GM18873 (cell line): ENCODE results near the gene ZNF613.
"Not testable (repeated sequence)": the region's sequence is repeated elsewhere in the genome, so short reads cannot be mapped to it uniquely, and the experiment has no call there.

Experiments
- ATAC-seq: cut with Tn5 transposase; IDR thresholded peaks from one replicate; pipeline ENCODE4 v1.9.1; 2021; ENCODE audit warnings: mild to moderate bottlenecking, moderate library complexity, moderate number of reproducible peaks; ENCODE audit not compliant: unreplicated experiment, low FRiP score

The ZNF613 gene

GRCh38 chr19:51931921-51932320, 4.6 kb downstream of the ZNF613 start:
- no peak for ATAC-seq

- no peak for ATAC-seq
Observed at GRCh38 chr19:51938936-51939335, 11.7 kb downstream of the ZNF613 start.

- no peak for ATAC-seq
Observed at GRCh38 chr19:51944798-51945552, 17.7 kb downstream of the ZNF613 start.

GRCh38 chr19:51946602-51947001, 19.3 kb downstream of the ZNF613 start:
- no peak for ATAC-seq

- no peak for ATAC-seq
Observed at GRCh38 chr19:51948975-51949374, 21.7 kb downstream of the ZNF613 start.

- not testable (repeated sequence) for ATAC-seq
Observed at GRCh38 chr19:51957846-51958245, 30.6 kb downstream of the ZNF613 start.

GRCh38 chr19:51959791-51960190, 32.5 kb downstream of the ZNF613 start:
- ATAC-seq = no peak

GRCh38 chr19:51960621-51961233, 33.5 kb downstream of the ZNF613 start:
- ATAC-seq = not testable (repeated sequence)

- ATAC-seq = no peak
Observed at GRCh38 chr19:51965583-51965982, 38.3 kb downstream of the ZNF613 start.

- ATAC-seq = no peak
Observed at GRCh38 chr19:51970718-51971117, 43.4 kb downstream of the ZNF613 start.

- no peak for ATAC-seq
Observed at GRCh38 chr19:51971624-51972023, 44.4 kb downstream of the ZNF613 start.

GRCh38 chr19:51975787-51976186, 48.5 kb downstream of the ZNF613 start:
- ATAC-seq = not testable (repeated sequence)

GRCh38 chr19:51976852-51977251, 49.6 kb downstream of the ZNF613 start:
- no peak for ATAC-seq

- ATAC-seq = no peak
Observed at GRCh38 chr19:51977346-51977745, 50.1 kb downstream of the ZNF613 start.

GRCh38 chr19:51978882-51979281, 51.6 kb downstream of the ZNF613 start:
- no peak for ATAC-seq

- ATAC-seq = no peak
Observed at GRCh38 chr19:51980116-51980736, 53.0 kb downstream of the ZNF613 start.

- ATAC-seq = not testable (repeated sequence)
Observed at GRCh38 chr19:51980926-51981325, 53.7 kb downstream of the ZNF613 start.

- no peak for ATAC-seq
Observed at GRCh38 chr19:51983361-51983760, 56.1 kb downstream of the ZNF613 start.

GRCh38 chr19:51986309-51987291, 59.3 kb downstream of the ZNF613 start, which contains the start of gene ZNF350:
TSS of gene ZNF350 (minus strand) at chr19:51986840. CDS start at chr19:51974360, 12,480 bp downstream.
- ATAC-seq = peak; percentile 69

GRCh38 chr19:51993422-51993821, 66.2 kb downstream of the ZNF613 start:
- ATAC-seq = no peak
